Stimulated activated CD4-positive, alpha-beta T cell treated with anti-CD3 and anti-CD28 coated beads, Interleukin-2, amount 100 ng/mL, for 48 hours (primary cell): ENCODE data around the gene GINS3.

ENCODE experiments used
- DNase-seq, 2 donors: peaks; one replicate each; pipeline ENCODE4 v3.0.0-alpha.2; 2020

GINS3 gene

DNA sequence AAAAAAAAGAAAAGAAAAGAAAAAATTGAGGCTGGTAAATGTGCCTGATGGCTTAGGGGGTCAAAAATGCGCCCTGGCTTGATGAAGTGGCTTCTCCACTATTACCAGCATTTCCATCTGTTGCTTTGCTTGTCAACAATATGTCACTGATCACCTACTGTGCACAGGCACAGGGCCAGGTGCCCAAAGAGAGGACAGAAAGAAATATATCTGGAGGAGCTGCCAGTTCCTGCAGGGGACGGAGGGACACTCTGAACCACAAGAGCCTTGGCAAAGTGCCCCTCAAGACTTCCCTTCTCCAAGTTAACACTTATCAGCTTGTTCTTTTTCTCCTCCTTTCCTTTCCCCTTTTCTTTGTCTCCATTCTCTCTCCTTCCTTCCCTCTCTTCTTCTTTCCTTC lies 34.7 kb downstream of the GINS3 start:
- no peak for DNase-seq

DNA sequence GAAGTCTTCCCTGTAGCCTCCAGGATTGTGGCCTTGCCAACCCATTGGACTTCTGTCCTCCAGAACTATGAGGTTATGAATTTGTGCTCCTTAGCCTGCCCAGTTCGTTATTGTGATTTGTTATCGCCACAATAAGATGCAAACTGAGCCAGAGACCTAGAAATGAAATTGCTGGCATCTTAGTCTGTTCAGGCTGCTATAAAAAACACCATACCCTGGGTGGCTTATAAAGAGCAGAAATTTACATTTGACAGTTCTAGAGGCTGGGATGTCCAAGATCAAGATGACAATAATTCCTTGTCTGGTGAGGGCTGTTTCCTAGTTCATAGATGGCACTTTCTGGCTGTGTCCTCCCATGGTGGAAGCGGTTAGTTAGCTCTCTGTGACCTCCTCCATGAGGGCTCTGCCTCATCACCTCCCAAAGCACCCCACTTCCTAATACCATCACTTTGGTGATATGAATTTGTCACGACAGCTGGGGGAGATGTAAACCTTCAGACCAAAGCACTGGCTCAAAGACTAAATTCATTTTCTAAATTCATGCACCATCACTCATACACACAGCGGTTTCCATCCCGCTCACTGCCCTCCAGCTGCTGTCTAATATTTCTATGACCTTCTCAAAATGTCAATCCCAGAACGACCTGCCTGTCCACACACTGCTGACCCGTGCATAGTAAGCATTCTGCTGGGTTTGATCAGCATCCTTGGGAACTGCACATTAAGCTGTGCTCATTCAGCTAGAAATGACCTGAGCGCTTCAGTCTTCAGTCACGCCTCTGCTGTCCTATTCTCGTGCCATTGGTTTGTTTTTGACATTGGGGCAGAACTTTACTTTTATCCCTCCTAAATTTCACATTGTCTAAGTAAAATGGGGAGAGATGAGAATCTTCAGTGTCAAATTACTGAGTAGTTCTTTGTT lies 36.6 kb downstream of the GINS3 start:
- no peak for DNase-seq

DNA sequence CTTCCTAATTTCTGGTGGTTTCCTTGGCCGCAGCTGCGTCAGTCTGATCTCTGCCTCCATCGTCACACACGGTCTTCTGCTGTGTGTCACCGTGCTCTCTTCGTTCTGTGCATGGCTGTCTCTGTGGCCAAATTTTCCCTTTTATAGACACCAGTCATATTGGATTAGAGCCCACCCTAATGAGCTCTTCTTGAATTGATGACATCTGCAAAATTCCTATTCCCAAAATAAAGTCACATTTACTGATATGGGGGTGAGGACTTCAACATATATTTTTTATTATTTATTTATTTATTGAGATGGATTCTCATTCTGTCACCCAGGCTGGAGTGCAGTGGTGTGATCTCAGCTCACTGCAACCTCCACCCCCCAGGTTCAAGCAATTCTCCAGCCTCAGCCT lies 38.4 kb downstream of the GINS3 start:
- no peak for DNase-seq

DNA sequence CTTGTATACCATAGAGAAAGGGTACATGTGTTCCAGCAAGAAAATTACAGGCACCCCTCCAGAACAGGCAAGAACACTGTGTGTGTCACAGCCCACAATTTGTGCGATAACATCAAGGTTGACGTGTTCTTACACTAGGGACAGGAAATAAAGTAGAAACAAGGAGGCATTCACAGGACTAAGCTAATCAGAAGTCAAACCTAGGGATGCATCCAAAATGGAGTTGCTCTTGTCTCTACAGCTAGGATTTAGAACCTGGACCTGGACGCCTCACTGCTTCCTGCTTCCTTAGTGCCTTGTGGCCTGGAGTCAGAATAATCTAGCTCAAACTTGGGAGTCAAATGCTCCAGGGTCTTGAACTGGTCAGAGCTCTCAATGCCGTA lies 41.3 kb downstream of the GINS3 start:
- no peak for DNase-seq

- DNase-seq: no peak
Measured at GRCh38 chr16:58435779-58436178, 43.5 kb downstream of the GINS3 start.

GRCh38 chr16:58440131-58440530 lies 47.9 kb downstream of the GINS3 start:
- DNase-seq: no peak

DNA sequence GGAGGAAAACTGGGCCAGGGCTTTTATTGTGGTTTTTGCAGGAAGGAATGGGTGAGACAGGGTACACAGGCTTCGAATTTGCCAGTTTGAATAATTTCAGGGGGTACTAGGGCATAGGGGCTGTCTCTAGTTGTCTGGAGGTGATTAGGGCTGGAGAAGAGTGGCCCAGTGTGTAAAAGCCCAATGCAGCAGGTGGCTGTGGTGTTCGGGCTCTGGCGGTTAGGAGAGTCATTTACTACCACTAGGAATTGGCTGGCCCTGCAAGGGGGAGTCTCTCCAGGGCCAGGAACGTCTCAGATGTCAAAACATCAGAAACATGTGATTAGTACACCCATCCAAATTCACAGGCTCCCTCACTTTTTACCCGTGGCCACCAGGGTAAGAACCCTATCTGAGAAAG lies 50.3 kb downstream of the GINS3 start:
- DNase-seq: no peak

- no peak for DNase-seq
Measured at GRCh38 chr16:58443783-58444182, 51.5 kb downstream of the GINS3 start.

- no peak for DNase-seq
Measured at GRCh38 chr16:58444265-58444664, 52.0 kb downstream of the GINS3 start.

- DNase-seq: no peak
Measured at GRCh38 chr16:58448890-58449289, 56.6 kb downstream of the GINS3 start.

- DNase-seq: no peak
Measured at GRCh38 chr16:58449306-58449705, 57.0 kb downstream of the GINS3 start.

DNA sequence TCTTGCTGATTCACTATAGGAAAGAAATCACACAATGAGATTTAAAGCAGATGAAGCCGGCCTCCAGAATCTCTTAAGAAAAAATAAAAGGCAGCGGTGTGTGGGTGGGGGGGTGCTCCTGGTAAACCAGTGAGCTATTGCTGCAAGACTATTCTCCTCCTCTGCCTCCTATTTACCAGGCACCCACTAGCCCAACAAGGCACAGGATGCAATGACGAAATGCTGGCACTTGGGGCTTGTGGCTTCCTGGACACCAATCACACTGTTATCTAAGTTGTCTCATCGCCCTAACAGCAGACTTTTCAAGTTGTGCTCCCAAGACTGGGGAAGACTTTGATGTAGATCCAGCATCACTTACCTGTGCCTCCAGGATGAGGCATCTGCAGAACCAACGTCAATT lies 57.5 kb downstream of the GINS3 start:
- DNase-seq: no peak

DNA sequence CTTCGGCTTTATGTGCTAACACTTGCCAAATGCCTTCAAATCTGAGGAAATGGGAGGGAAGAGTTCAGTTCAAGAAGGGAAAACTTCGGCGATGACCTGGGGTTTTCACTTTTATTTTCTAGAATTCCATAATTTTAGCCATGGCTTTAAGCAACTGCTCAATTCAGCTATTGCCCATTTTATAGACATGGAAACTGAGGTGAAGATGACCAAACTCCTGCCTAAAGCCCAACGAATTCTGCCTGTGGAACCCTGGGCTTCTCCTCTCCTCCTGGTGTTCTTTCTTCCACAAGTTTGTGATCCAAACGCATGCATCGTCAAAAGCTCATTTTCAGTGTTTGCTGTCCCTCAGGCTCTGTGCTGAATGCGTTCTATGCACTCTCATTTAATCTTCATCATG lies 58.3 kb downstream of the GINS3 start:
- no peak for DNase-seq

- no peak for DNase-seq
Measured at GRCh38 chr16:58451265-58451689, 59.0 kb downstream of the GINS3 start.

DNA sequence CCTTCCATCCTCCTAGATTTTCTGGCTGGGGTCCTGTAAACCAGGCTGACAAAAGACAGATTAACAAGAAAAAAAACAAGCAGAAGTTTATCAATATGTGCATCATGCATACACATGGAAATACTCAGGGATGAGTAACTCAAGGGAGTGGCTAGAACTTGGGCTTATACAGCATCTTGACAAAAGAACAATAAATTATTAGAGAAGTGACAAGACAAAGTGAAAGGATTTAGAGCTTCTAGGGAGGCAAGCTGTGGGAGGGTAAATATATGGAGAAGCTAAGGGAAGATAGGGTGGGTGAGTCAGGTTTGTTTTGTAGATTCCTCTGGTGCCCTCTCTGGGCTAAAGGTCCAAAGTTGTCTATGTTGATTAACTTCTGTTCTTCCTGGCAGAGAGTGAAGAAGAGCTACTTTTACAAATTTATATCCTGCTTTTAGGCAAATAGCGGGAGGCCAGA lies 59.7 kb downstream of the GINS3 start:
- DNase-seq: no peak

GRCh38 chr16:58452640-58453039 lies 60.4 kb downstream of the GINS3 start:
- no peak for DNase-seq

- DNase-seq: no peak
Measured at GRCh38 chr16:58454178-58454577, 61.9 kb downstream of the GINS3 start.

DNA sequence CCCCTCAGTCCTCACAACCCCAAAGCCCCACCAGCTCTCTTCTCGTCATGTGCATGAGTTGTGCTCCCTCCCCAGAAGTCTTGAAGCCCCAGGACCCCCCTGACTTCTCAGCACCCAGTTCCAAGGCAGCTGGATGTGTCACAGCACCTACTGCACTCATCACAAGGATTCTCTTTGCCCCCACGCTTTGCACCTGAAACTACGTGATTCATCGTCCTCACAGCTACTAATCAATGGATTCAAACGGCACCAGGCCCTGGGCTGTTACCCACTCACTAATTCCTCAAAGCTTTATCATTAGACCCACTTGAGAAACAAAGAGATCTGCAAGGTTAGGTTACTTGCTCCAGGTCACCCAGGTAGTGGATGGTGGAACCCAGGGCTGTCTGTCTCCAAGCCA lies 62.6 kb downstream of the GINS3 start:
- DNase-seq: no peak
